Aorta (tissue), 5 donors: ENCODE data around the gene DRGX. TPM values are rescaled to one million over a fixed set of nuclear protein-coding genes. Genes with fewer than 3 reads are reported as not detected.

Source experiments
- ATAC-seq: fragments of 200-7000 bp; cut with Tn5 transposase; one replicate; pipeline ENCODE4 v1.9.1; 2022; ENCODE audit warnings: moderate library complexity; ENCODE audit not compliant: low FRiP score
- DNase-seq, 2 donors: peaks; one replicate each; pipeline ENCODE4 v3.0.0-alpha.2; 2020
- H3K27ac ChIP-seq, 2 donors: one replicate each; pipeline ENCODE4 v1.5.1; 2013; ENCODE audit warnings: low read length in 2 of 2, mild to moderate bottlenecking in 2 of 2, moderate library complexity in 2 of 2, control low read depth in 1 of 2, inconsistent platforms in 1 of 2, low read depth in 1 of 2
- H3K27me3 ChIP-seq, 2 donors: one replicate each; pipeline ENCODE4 v1.6.1; 2013; ENCODE audit warnings: control low read depth in 1 of 2, low read length in 1 of 2, mild to moderate bottlenecking in 1 of 2, moderate library complexity in 1 of 2; ENCODE audit not compliant: insufficient read depth in 2 of 2, control insufficient read depth in 1 of 2
- H3K36me3 ChIP-seq, 2 donors: one replicate each; pipeline ENCODE4 v1.6.1; 2013; ENCODE audit warnings: control low read depth in 1 of 2, low read length in 1 of 2, mild to moderate bottlenecking in 1 of 2; ENCODE audit not compliant: insufficient read depth in 2 of 2, control insufficient read depth in 1 of 2
- H3K4me1 ChIP-seq, 2 donors: one replicate each; pipeline ENCODE4 v1.6.1; 2013; ENCODE audit warnings: low read length in 2 of 2, control low read depth in 1 of 2, mild to moderate bottlenecking in 1 of 2, moderate library complexity in 1 of 2; ENCODE audit not compliant: insufficient read depth in 2 of 2, control insufficient read depth in 1 of 2
- H3K4me3 ChIP-seq, 2 donors: one replicate each; pipeline ENCODE4 v1.5.1; 2013; ENCODE audit warnings: low read length in 2 of 2, control low read depth in 1 of 2, mild to moderate bottlenecking in 1 of 2
- H3K9me3 ChIP-seq: one replicate; pipeline ENCODE4 v1.6.1; 2013; ENCODE audit warnings: mild to moderate bottlenecking, low read length; ENCODE audit not compliant: control insufficient read depth
- WGBS, 2 donors: extraction: QIAGEN DNeasy Blood & Tissue Kit; methylation state at CpG; one replicate each; pipeline ENCODE4 v1.1.7; 2013; 5-methylcytosine and 5-hydroxymethylcytosine counted together
- intact Hi-C, 2 donors: fragments of 100-400 bp; cut with DNase I; formaldehyde crosslinking; loops; one replicate each; pipeline versions ENCODE4 v1.14.2 to v1.15.0; 2022
- polyA plus RNA-seq, 2 donors: library from polyadenylated mRNA; stranded (reverse); fragments of 200-250 nt; gene quantifications; one replicate each; pipeline ENCODE4 v1.2.3, GENCODE V29; 2013
- total RNA-seq, 2 donors: library from RNA; stranded (reverse); fragmentation: NEBNext Ultra II Directional; extraction: Animal tissue kit (Norgen Biotek cat#: 25700); gene quantifications; one replicate each; pipeline ENCODE4 v1.2.1, GENCODE V29; 2021
- donor health status: healthy with polysubstance abuse.
- donor health status: Bipolar disorder and iron deficiency.
- donor health status: DM: no; HTN: no; CAD: no.
- donor health status: DM: no; HTN: no; CAD: no.
- donor health status: DM: yes; HTN: yes; CAD: no.

DRGX gene
- total and polyA plus RNA-seq, 4 donors: not detected

DNA sequence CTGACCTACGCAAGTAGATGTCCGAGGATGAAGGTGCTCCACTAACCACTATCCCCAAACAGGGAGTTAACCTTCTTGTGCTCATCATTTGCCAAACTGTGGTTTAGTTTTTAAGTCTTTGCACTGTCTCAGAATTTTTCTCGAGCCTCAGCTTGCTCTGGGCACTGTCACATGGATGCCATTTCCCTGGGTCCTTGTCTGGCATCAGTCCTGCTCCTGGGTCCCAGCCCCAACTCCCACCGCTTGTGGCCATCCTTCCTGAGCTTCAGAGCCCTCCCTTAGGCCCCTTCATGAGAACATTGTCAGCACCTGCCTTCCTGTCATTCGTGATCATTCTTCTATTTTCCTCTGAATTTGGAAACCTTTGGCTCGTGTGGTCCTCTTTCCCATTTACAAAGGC is 63.1 kb downstream of the DRGX start:
- intact Hi-C loops: no loop called here

GRCh38 chr10:49332333-49332732 is 63.6 kb downstream of the DRGX start:
- Histone ChIP-seq H3K4me1 (no peaks in the 10 kb centered on the region), H3K27ac (no peak overlapping the region), H3K9me3 (no peaks in the 10 kb centered on the region), H3K27me3 (no peaks in the 10 kb centered on the region), H3K36me3 (no peaks in the 10 kb centered on the region), H3K4me3 (no peak overlapping the region)
- DNase-seq: no peak
- intact Hi-C loops: no loop called here
- 81% methylated on average over 4 of the region's 4 CpGs for WGBS, 2 donors
- no peak for ATAC-seq

More for the DNA sequence above, 63.1 kb downstream of the DRGX start:
- no peaks in the 10 kb centered on the region for H3K27me3 ChIP-seq
- H3K36me3 ChIP-seq: no peaks in the 10 kb centered on the region
- no peaks in the 10 kb centered on the region for H3K4me1 ChIP-seq
- H3K4me3 ChIP-seq: no peak overlapping the region
- ATAC-seq (no peak), DNase-seq (no peak)
- no peaks in the 10 kb centered on the region for H3K9me3 ChIP-seq
- WGBS, 2 donors: 80 to 85% methylated on average over 6 of the region's 6 CpGs
- H3K27ac ChIP-seq: no peak overlapping the region

DNA sequence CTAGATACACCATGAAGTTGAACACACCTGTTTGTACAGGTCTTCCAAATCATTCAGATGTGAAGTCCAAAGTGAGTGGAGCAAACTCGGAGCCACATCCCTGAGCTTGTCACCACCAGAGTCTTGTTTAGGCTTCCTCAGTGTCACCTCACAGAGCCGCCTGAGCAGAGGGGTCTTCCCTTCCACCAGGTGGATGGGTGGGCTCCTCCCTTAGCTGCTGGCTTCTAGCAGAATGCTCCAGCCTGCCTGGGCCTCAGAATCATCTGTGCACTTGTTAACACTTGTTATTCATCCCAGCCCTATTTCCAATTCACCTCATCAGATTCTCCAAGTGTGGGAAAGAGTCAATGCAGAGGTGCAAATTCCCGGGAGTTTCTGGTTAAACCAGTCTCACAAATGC is 64.5 kb downstream of the DRGX start:
- H3K27me3 ChIP-seq: no peaks in the 10 kb centered on the region
- no peaks in the 10 kb centered on the region for H3K36me3 ChIP-seq
- H3K9me3 ChIP-seq: no peaks in the 10 kb centered on the region
- no peak overlapping the region for H3K4me3 ChIP-seq
- ATAC-seq (no peak), DNase-seq (no peak)
- intact Hi-C loops: no loop called here
- no peak overlapping the region for H3K27ac ChIP-seq
- WGBS, 2 donors: 82 to 89% methylated on average over 3 of the region's 3 CpGs
- no peaks in the 10 kb centered on the region for H3K4me1 ChIP-seq

- no peak overlapping the region for H3K4me3 ChIP-seq
- intact Hi-C loops: no loop called here
- no peaks in the 10 kb centered on the region for H3K27me3 ChIP-seq
- H3K4me1 ChIP-seq: no peaks in the 10 kb centered on the region
- no peaks in the 10 kb centered on the region for H3K9me3 ChIP-seq
- no peaks in the 10 kb centered on the region for H3K36me3 ChIP-seq
- ATAC-seq (no peak), DNase-seq (no peak)
- no peak overlapping the region for H3K27ac ChIP-seq
- 88 to 92% methylated on average over 5 of the region's 5 CpGs for WGBS, 2 donors
Observed at GRCh38 chr10:49330127-49330665, 65.7 kb downstream of the DRGX start.

GRCh38 chr10:49329146-49329505 is 66.8 kb downstream of the DRGX start:
- Histone ChIP-seq H3K9me3 (no peaks in the 10 kb centered on the region), H3K27ac (no peak overlapping the region), H3K4me3 (no peak overlapping the region), H3K4me1 (no peaks in the 10 kb centered on the region), H3K27me3 (no peaks in the 10 kb centered on the region), H3K36me3 (no peaks in the 10 kb centered on the region)
- 87 to 88% methylated on average over 4 of the region's 4 CpGs for WGBS, 2 donors
- no peak for DNase-seq
- no peak for ATAC-seq
- intact Hi-C loops: no loop called here

GRCh38 chr10:49328401-49329145 is 67.3 kb downstream of the DRGX start:
- H3K4me3 ChIP-seq: no peak overlapping the region
- no peak for ATAC-seq
- no peaks in the 10 kb centered on the region for H3K36me3 ChIP-seq
- intact Hi-C loops: no loop called here
- DNase-seq: peak in 1 of 2 donors; percentile 17
- H3K4me1 ChIP-seq: no peaks in the 10 kb centered on the region
- no peaks in the 10 kb centered on the region for H3K9me3 ChIP-seq
- no peak overlapping the region for H3K27ac ChIP-seq
- no peaks in the 10 kb centered on the region for H3K27me3 ChIP-seq
- 81 to 84% methylated on average over 9 of the region's 9 CpGs for WGBS, 2 donors

- Histone ChIP-seq H3K27me3 (no peaks in the 10 kb centered on the region), H3K4me1 (no peaks in the 10 kb centered on the region), H3K36me3 (no peaks in the 10 kb centered on the region), H3K9me3 (no peaks in the 10 kb centered on the region), H3K4me3 (no peak overlapping the region), H3K27ac (no peak overlapping the region)
- intact Hi-C loops: no loop called here
- ATAC-seq (no peak), DNase-seq (no peak)
- 86 to 90% methylated on average over 8 of the region's 8 CpGs for WGBS, 2 donors
Observed at GRCh38 chr10:49327036-49327813, 68.7 kb downstream of the DRGX start.

GRCh38 chr10:49325916-49326783 is 69.7 kb downstream of the DRGX start:
- DNase-seq: no peak
- Histone ChIP-seq H3K9me3 (no peaks in the 10 kb centered on the region), H3K27ac (no peak overlapping the region), H3K4me3 (no peak overlapping the region), H3K4me1 (no peaks in the 10 kb centered on the region), H3K36me3 (no peaks in the 10 kb centered on the region), H3K27me3 (no peaks in the 10 kb centered on the region)
- peak; percentile 37 for ATAC-seq
- 90 to 92% methylated on average over 46 to 48 of the region's 48 CpGs for WGBS, 2 donors
- intact Hi-C loops: no loop called here
